Measurements from ENCODE around the gene EXOC7.
"Not testable (repeated sequence)": the region's sequence is repeated elsewhere in the genome, so short reads cannot be mapped to it uniquely, and the experiment has no call there.

Gene EXOC7

DNA sequence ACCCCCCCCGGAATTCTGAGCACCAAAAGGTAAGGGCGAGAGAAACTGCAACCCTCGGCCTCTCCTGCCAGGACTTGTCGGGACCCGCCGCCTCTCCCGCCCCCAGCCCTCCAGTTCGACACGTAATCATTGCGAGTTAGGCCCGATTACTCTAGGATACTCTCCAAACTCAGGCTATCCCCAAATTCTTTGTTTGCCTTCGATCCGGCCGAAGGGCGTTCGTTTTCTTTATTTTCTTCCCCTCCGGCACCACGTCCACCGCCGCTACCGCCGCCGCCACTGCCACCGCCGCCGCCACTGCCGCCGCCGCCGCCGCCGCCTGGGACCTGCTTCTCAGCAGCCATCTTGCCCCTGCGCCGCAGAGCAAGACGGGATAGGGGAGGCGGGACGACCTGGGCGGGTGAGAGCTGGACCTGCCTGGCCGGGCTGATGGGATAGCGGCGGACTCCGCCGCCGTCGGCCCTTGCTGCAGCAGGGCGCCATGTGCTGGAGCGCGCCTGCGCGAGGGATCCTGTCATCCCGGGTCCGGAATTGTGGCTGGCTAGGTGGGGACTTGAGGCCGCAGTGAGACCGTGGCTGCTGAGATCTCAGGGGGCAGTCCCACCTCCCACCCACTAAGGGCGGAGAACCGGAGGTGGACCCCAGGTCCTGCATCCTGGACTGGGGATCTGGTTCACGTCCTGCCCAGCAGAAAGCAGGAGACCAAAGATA lies 31.3 kb downstream of the EXOC7 start, which contains the start of gene SRP68:
Gene SRP68 (minus strand): TSS at position 370 of the 711 bp plus-strand sequence. CDS start 26 bp downstream, at position 344.
- peak; percentile 97 for DNase-seq (ENCODE audit: low spot score)

DNA sequence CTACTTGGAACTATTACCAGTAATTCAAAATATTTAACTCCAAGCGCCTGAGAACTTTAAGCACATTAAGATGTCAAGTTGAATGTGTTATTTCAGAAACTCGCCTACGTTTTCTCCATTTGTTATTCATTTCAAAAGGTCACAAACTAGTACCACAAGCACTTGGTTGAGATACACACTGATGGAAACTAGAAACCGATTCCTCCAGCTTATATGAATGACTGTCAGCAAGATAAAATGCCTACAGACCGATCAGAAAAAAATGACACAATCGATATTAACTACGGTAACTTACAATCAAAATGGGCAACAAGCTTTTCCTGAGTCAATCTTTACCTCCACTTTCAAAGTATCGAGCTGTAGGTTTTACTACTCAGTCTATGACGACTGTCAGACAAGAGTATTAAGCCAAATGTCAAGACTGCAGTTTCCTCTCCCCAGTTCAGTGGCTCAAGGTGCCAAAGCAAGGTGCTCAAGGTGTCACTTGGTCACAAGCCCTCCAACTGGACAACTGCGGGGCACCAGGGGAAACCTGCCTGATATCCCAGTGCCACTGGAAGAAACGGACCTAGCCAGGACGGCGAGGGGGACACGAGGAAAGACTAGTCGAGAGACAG lies 31.9 kb downstream of the EXOC7 start:
- DNase-seq (ENCODE audit: low spot score), result no peak

DNA sequence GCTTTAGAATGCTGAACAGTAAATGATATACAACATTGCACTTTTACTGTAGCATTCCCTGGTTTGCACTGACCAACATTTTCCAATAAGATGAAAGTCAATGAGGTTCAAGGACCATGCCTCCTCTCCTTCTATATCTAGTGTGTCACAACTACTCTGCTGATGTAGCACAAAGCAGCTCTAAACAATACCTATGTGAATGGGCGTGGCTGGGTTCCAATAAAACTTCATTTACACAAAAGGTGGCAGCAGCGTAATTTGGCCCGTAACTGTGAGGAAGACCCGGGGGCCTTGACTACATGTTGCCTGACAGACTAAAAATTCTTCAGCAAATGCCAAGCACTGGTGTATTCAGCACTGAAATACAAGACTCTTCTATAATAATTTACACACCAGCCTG lies 37.8 kb downstream of the EXOC7 start:
- no peak for DNase-seq (ENCODE audit: low spot score)

DNA sequence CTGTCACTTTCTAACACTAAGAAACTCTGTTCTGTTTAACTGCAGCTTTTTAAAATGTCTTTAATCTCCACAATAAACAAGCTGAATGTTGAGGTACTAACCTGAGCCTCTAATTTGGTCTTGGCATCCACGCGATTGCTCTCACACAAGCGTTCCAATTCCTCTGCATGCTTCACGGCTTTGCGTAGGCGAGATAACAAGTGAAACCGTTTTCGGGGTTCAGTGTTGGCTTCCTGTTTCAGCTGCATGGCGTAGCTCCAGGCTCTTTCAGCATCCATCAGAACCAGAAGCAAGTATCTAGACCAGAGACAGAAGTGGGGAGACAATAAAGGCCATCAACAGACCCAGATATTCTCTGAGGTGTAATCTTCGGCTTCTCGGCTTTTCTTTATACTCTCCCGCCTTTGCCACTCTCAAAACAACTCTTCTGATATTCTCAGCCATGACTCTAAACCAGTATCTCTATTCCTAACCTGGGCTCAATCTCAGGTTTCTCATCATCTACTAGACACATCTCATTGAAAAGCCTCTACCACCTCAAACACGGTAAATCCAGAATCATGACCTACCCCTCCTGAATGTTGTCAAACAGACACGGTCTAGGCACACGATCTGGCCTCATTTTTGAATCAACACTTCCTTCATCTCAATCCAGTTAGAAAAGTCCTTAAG lies 39.6 kb downstream of the EXOC7 start:
- DNase-seq (ENCODE audit: low spot score), result no peak

DNA sequence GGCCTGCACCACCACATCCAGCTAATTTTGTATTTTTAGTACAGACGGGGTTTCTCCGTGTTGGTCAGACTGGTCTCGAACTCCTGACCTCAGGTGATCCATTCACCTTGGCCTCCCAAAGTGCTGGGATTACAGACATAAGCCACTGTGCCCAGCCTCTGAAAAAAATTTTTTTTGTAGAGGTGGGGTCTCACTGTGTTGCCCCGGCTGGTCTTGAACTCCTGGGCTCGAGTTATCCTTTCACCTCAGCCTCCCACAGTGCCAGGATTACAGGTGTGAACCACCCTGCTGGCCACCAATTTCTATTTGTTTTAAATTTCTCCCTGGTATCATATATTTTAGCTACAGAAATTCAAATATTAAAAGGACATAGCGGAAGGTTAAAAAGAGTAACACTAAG lies 45.3 kb downstream of the EXOC7 start:
- not testable (repeated sequence) for DNase-seq (ENCODE audit: low spot score)

DNA sequence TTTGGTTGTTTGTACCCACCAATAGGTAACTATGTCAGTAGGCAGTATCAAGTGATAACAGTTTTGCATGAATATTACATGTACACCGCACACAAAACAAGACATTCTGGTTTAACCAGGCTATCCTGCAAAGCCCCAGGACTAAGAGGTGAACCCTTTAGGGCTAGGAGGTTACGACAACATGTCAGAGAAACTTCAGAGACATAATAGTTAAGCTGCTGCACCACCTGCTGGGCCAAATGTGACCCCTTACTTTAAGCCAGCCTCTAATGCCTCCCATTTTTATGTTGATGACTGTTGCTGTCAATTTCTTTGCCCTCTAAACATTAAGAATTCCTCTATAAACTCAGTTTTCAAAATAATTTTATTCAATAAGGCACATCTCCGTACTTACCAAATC lies 46.7 kb downstream of the EXOC7 start:
- no peak for DNase-seq (ENCODE audit: low spot score)

DNA sequence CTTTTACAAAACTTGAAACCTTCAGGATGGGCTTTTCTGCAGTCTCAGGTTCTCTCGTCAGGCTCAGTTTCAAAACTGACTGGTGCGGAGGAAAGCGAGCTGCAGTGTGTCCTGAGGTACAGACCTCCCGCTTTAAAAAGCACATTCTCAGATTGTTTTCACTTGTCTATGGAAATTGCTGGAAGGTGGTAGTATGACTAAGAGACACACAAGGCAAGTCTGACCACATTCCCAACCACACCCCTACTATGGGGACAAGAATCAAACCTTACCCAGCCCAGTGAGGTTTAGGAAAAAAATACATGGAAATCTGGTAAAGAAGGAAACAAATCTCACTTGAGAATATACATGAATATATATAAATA lies 49.5 kb downstream of the EXOC7 start:
- no peak for DNase-seq (ENCODE audit: low spot score)

DNA sequence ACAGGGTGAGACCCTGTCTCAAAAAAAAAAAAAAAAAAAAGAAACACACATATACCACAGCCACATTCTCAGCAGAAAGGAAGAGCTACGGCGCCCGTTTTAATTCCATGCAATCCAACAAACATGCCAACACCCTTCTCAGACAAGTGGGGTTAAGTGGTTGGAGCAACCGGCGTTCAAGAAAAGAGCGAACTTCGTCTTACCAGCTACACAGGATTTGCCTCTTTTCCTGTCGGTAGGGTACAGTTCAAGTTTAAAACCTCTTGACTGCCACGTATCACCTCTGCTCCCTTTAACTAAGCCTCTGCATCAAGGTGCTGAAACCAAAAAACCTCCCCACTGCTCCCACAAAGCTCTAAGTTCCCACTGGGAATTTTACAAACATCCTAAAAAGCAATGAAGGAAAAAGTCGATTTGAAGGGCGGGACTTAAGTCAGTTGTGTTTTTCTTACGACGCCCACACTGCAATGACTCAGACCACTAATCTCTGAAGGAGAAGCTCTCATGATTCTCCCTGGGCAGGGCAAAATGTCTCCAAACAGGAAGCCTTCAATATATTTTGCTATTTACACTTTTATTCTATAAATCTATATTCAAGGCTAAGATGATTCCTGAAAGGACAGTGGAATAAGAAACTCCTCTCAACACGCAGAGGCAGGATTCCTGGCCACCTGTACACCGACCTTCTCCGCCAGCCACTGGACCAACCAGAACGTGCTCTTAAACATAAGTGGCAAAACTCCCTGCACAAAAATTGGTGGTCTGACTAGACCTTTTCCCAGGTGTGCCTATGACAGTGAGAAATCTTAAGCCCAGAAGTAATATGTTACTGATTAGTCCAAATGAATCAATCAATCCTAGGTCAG lies 50.1 kb downstream of the EXOC7 start:
- peak; percentile 35 for DNase-seq (ENCODE audit: low spot score)

DNA sequence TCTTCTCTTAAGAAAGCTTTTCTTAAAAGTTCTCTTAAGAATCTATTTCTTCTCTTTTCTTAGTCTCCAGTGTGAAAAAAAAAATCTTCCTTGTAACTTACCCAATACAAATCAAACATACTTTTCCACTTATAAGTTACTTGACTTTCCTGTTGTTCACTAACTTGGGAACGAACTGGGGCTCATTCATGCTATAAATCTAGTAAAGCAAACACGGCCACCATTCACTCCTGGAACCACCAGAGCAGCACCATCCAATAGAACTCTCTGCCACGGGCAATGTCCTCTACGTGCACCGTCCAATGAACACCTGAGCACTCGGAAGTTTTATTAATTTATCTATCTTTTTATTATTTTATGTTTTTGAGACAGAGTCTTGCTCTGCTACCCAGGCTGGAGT lies 52.0 kb downstream of the EXOC7 start:
- DNase-seq (ENCODE audit: low spot score), result no peak

DNA sequence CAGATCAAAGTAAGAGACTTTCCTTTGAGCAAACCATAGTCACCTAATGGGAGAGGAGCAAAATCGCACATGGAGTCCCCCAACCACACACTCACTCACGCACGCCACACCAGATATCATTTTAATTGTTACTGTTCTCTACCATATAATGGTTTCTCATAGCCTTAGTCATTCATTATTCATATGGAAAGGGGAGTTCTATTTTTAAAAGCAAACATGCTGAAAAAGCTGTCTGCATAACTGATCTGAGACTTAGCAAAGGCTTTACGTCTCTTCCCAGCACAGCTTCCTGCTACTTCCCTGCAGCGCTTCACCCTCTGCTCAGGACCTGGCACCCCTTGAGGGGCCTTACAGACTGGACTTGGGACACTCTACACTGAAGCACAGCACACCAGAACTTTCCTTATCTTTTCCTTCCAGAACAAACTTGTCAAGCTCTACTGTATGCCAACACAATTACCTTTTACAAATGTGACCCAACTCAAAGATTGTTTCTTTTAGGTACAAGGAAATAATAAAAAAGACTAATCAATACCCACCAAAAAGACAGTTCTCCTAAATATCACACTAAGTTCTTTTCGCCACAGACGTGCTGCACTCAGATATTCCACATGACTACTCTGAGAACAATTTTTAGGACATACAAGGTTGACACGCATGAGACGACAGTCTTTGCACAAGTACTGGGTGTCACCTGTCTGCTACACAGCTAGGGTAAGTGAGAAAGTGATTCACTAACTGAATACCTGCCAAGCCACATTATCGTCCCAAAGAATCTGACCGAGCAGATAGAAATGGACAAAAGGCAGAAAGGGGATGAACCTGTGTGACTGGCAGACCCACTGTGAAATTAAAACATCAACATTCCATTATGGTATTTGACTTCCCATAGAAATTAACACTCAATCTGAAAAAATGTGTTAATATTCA lies 52.8 kb downstream of the EXOC7 start:
- DNase-seq (ENCODE audit: low spot score), result no peak

DNA sequence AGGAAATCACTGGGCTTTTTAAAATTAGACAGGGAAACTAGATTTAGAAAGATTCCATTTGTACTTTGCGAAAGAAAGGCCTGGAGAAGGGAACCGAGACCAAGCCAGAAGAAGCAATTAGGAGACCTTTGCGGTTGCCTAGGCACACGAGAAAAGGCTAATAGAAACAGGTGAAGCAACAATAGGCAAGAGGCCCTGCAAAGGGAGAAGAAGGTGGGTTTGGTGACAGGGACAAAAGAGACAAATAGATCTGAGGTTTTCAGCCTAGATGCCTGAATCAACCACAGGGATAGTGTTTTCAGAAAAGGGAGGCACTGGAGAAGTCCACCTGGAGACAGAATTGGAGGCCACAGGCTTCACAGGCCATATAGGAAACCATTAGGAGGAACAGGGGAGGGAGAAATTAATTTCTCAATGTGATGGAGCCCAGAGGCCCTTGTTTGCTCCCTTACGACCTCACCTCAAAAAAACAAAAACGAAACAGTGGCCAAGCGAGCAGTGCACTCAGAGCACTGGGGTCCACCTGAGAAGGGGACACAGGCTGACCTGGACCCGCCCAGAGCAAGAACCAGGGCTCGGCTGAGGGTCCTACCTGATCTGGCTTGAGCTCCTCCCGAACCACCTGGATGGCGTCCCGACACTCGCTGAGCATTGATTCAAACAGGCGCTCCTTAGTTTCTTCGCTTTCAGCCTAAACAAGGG lies 53.6 kb downstream of the EXOC7 start:
- DNase-seq (ENCODE audit: low spot score), result no peak

DNA sequence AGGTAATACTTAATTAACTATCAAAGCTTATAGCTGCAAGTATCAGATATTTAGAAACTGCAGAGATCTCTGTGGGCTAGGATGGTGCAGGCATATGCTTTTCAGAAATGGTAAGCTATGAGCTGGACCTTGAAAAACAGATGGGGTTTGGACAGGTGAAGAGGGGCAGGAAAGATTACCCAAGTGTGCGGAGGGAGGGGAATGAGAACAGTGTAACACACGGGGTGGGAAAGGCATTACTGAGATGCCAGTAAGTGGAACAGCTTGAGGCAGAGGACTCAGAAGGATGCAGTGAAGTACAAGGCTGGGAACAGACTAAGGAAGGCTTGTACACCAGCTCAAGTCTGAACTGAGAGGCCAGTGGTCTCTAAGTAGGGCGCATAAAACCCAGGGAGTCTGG lies 54.3 kb downstream of the EXOC7 start:
- DNase-seq (ENCODE audit: low spot score), result no peak

DNA sequence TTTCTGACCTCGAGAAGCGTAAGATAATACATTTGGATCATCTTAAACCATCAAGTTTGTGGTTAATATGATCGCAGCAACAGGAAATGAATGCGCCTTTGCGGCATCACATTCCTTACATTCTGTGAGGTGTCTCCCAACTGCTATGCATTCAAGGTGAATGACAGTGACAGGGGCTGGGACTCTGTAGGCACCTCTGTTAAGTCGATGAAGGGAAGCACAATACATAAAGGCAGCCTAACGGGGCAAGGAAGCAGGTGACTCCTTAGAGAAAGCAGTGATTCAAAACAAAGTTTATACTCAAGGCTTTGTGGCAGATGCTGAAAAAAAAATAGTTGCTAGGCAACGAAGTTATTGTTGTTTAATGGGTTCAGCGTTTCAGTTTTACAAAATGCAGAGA lies 54.9 kb downstream of the EXOC7 start:
- no peak for DNase-seq (ENCODE audit: low spot score)

DNA sequence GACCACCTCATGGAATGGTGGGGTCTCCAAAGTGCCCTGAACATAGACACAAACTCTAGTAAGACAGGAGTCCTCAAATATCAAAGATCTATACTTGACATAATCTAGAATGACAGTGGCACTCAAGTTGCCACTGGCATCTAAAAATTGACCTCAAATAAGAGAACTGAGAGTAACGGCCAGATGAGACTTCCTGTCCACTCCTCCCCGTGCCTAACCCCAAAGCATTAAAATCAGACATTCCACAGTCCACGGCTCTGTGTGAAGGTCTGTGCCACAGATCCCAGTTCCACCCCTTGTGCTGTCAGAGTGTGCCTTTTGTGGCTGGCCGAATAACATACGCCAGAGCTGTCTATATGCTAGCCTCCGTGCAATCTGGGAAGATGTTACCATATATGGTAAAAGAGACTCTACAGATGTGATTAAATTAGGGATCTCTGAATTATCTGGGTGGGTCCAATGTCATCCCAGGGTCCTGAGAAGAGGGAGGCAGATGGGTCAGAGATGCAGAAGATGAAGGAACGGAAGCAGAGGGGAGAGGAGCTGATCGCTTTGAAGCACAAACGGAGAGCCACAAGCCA lies 55.5 kb downstream of the EXOC7 start:
- no peak for DNase-seq (ENCODE audit: low spot score)

DNA sequence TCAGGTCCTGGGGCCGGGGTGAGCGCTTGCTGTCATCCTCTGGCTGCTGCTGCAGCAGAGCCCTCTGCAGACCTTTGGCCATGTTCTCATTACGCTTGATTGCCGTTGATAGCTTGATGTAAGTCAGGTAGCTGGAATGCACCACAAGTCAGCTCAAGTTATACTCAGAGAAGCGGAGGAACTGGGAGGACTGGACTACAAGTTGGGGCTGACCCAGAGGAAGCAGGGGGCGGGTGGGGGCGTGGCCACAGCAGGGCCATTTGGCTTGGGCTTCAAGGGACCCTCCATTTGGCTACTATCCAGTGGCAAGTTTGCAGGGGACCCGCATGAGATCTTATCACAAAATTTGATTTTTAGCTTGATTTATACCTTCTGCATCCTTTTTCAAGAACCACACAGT lies 57.5 kb downstream of the EXOC7 start:
- no peak for DNase-seq (ENCODE audit: low spot score)

DNA sequence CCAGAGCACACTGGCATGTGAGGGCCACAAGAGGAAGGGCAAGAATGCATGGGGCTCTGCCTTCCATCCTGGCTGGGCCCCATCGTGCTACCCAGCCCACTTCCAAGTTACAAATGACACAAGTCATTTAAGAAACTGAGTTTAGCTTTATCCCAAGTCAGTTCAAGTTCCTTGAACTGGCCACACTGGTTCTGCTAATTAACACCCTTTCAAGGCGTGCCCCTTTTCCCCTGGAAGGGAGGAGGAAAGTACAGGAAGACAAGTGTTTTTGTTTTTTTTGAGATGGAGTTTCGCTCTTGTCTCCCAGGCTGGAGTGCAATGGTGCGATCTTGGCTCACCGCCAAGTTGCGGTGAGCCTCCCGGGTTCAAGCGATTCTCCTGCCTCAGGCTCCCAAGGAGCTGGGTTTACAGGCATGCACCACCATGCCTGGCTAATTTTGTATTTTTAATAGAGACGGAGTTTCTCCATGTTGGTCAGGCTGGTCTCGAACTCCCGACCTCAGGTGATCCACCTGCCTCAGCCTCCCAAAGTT lies 59.0 kb downstream of the EXOC7 start:
- not testable (repeated sequence) for DNase-seq (ENCODE audit: low spot score)

DNA sequence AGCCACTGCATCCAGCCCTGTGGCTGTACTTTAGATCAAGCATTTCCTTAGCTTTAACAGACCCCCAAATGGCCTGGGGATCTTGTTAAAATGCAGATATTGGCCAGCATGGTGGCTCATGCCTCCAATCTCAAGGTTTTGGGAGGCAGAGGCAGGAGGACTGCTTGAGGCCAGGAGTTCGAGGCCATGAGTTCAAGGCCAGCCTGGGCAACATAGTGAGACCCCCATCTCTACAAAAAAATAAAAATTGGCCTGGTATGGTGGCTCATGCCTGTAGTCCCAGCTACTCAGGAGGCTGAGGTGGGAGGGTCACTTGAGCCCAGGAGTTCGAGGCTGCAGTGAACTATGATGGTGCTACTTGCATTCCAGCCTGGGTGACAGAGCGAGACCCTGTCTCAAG lies 60.7 kb downstream of the EXOC7 start:
- DNase-seq (ENCODE audit: low spot score), result not testable (repeated sequence)

DNA sequence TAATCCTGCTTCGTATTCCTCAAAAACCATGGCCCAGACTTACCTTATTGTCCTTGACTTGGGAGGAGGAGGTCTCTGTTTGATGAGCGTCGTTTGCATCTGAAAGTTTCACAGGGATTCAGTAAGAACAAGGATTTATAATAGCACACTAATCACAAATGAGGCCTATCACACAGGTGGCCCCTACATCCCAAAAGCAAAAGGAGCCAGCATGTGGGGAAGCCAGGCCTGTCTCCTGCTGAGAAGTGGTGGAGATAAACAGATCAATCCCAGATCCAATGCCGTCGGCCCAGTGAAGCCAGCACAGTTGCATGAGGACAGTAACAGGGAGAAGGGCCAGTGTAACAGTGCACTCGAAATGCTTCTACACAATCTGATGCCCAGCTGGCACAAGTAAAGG lies 63.2 kb downstream of the EXOC7 start:
- DNase-seq (ENCODE audit: low spot score), result no peak

DNA sequence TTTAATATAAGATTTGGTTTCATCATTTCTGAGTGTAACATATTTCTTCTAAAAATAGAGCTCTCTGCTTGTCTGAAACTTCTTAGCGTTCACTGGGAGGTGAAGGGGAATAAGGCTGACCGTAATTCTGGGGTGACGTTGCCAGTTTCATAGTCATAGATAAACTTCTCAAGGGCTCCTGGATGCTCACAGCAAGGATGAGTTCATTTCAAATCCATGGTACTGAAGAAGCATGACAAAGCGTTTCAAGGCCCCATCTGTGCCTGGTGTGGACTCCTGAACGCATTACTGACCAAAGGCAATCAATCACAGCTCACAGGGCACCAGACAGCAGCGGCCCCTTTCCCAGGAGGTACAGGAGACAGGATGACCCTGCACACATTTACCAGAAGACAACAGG lies 64.5 kb downstream of the EXOC7 start:
- DNase-seq (ENCODE audit: low spot score), result no peak

DNA sequence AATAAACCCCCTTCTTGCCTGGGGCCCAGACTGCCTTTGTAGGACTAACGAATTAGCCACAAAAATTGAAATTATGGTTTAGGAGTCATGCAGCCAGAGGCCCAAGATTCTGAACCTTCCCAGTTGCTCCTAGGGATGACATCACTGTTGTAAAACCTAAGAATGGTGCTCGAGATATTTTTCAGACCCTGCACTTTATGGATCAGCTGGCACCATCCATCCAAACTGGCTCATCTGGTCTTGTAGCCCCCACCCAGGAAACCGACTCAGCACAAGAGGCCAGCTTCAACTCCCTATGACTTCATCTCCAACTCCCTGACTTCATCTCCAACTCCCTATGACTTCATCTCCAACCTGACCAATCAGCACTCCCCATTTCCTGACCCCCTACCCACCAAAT lies 65.5 kb downstream of the EXOC7 start:
- no peak for DNase-seq (ENCODE audit: low spot score)
